Lung microvascular endothelial cell (primary cell): ENCODE data around the gene SLC12A5. TPM values are rescaled to one million over a fixed set of nuclear protein-coding genes. Genes with fewer than 3 reads are reported as not detected.

Experiments used
- DNase-seq, 2 donors: peaks; one replicate each; pipeline versions ENCODE4 v3.0.0 to v3.0.0-alpha.2; 2010; ENCODE audit warnings: low read depth in 2 of 2
- total RNA-seq: library from RNA; depleted of rRNA; stranded (reverse); fragments of >200 nt; gene quantifications from 2 replicates; pipeline ENCODE4 v1.2.1, GENCODE V29; 2014

SLC12A5 gene
- total RNA-seq, 1 donor from 2014 or later, result 0.20 TPM

DNA sequence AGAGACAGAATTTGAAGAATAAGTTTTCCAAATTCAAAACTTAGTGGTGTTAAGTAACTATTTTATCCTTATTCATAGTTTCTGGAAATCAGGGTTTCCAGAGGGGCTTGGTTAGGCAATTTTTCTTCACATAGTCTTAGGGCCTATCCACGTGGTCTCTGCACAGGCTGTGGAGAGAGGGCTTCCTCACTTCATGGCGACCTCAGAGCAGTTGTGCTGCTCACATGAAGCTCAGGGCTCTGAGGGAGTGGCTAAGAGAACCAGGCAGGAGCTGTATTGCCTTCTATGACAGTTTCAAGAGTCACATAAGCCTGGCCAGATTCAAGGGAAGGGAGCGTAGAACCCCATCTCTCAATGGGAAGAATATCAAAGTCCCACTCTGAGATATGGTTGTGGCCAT, 75.2 kb downstream of the SLC12A5 start:
- no peak for DNase-seq

DNA sequence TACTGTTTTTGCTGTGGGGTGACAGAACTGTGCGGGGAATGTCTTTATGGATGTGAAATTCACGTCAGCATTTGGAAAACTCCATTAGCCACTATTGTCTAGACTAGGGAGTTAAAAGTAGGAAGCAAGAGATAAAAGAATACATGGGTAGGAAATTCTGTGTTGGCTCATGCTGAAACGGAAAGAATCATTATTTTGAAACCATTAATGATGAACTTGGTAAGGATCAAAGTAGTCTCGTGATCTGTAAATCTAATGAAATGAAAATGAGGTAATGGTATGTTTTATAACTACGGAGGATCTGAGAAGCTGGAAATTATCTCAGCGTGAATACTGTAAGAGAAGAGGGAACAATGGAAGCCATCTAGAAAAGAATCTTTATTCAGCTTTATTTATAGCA, 78.0 kb downstream of the SLC12A5 start:
- DNase-seq, result no peak

DNA sequence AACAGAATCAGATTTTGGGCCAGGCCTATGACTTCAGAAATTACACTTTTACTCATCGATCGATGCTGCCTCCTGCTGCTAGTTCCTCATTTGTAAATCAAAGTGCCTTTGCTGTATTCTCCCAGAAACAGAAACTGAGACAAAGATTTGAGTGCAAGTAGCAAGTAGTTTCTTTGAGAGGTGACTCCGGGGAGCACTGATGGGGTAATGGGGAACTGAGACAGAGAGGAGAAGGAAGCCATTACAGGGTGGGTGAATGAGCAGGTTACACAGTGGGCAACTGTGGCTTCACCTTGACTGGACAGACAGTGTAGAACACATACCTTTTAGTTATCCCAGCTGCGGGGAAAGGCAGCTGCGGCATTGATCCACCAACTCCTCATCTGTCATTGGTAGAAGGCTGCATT, 79.4 kb downstream of the SLC12A5 start:
- DNase-seq, result no peak

DNA sequence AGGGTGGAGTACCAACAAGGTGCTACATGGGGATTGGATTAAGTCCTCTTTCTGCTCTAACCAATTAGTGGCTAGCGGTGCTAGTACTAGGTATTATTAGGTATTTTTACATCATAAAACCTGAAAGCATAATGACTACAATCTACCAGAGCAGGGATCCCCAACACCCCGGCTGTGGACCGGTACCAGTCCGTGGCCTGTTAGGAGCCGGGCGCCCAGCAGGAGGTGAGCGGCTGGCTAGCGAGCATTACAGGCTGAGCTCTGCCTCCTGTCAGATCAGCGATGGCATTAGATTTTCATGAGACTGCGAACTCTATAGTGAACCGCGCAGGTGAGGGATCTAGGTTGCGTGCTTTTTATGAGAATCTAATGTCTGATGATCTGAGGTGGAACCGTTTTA, 80.0 kb downstream of the SLC12A5 start:
- no peak for DNase-seq

Other genes with a start within 250 kb of the SLC12A5 start
- gene WFDC3, start 237.3 kb upstream of the SLC12A5 start, total RNA-seq, result not detected in 2 replicates
- gene DNTTIP1, start 237.3 kb upstream of the SLC12A5 start, total RNA-seq, result 14.4 and 15.1 TPM in 2 replicates
- 4.2 and 10.7 TPM in 2 replicates for gene UBE2C, start 216.6 kb upstream of the SLC12A5 start, total RNA-seq
- gene TNNC2, start 201.9 kb upstream of the SLC12A5 start, total RNA-seq, result not detected in 2 replicates
- gene SNX21, start 195.4 kb upstream of the SLC12A5 start, total RNA-seq, result 9.4 and 11.9 TPM in 2 replicates
- gene ACOT8, start 171.8 kb upstream of the SLC12A5 start, total RNA-seq, result 25.7 and 35.3 TPM in 2 replicates
- 5.0 and 7.9 TPM in 2 replicates for gene ZSWIM3, start 171.6 kb upstream of the SLC12A5 start, total RNA-seq
- gene ZSWIM1, start 148.0 kb upstream of the SLC12A5 start, total RNA-seq, result 2.4 and 4.0 TPM in 2 replicates
- 0.44 and 0.79 TPM in 2 replicates for gene SPATA25, start 141.6 kb upstream of the SLC12A5 start, total RNA-seq
- gene NEURL2, start 138.0 kb upstream of the SLC12A5 start, total RNA-seq, result 2.2 and 3.0 TPM in 2 replicates
- 40.8 and 64.1 TPM in 2 replicates for gene CTSA, start 137.9 kb upstream of the SLC12A5 start, total RNA-seq
- gene PLTP, start 117.1 kb upstream of the SLC12A5 start, total RNA-seq, result 4.4 and 4.8 TPM in 2 replicates
- gene PCIF1, start 94.5 kb upstream of the SLC12A5 start, total RNA-seq, result 7.8 and 9.5 TPM in 2 replicates
- gene ZNF335, start 57.0 kb upstream of the SLC12A5 start, total RNA-seq, result 4.4 and 8.9 TPM in 2 replicates
- gene MMP9, start 20.3 kb upstream of the SLC12A5 start, total RNA-seq, result under 0.01 TPM in 1 of 2 replicates, not detected in the other
- 7.0 and 9.1 TPM in 2 replicates for gene NCOA5, start 60.7 kb downstream of the SLC12A5 start, total RNA-seq
- gene CD40, start 89.1 kb downstream of the SLC12A5 start, total RNA-seq, result 2.2 and 18.1 TPM in 2 replicates